K562 (cell line): ENCODE measurements around the gene NDUFAF8. TPM values are rescaled to one million over a fixed set of nuclear protein-coding genes. Genes with fewer than 3 reads are reported as not detected.

Experiments used
- ESRRA ChIP-seq: fragments of 450-650 bp; IDR thresholded peaks from 2 replicates; pipeline ENCODE4 v1.6.1; 2014; ENCODE audit warnings: low read depth, mild to moderate bottlenecking, moderate library complexity, borderline replicate concordance
- ESRRB ChIP-seq: fragments of 250-450 bp; sonication (Bioruptor Pico); IDR thresholded peaks from 2 replicates; pipeline ENCODE4 v1.5.0; 2020; ENCODE audit warnings: mild to moderate bottlenecking, moderate library complexity, borderline replicate concordance
- ETS1 ChIP-seq: conservative IDR thresholded peaks from 2 replicates; pipeline ENCODE4 v1.6.1; 2011; ENCODE audit warnings: low read depth, mild to moderate bottlenecking, low read length; ENCODE audit not compliant: control insufficient read depth
- HMGN3 ChIP-seq: IDR thresholded peaks from 2 replicates; pipeline ENCODE4 v1.6.1; 2011; ENCODE audit warnings: borderline replicate concordance, low read depth, mild to moderate bottlenecking, mixed read lengths, low read length; ENCODE audit not compliant: insufficient read length; ENCODE audit errors: extremely low read depth
- PHF8 ChIP-seq: fragments of 200-600 bp; sonication (generic); IDR thresholded peaks from 2 replicates; pipeline ENCODE4 v1.6.1; 2012; ENCODE audit warnings: mixed run types, mild to moderate bottlenecking, inconsistent platforms, low read length, moderate library complexity, borderline replicate concordance
- REST ChIP-seq, 2 experiments: fragments of 450-650 bp; formaldehyde crosslinking in 1 of 2; IDR thresholded peaks; 2 replicates each; pipeline versions ENCODE4 v1.4.0 to v1.6.1; 2014 to 2020; ENCODE audit warnings: mild to moderate bottlenecking in 2 of 2, borderline replicate concordance in 1 of 2, low read depth in 1 of 2
- RUNX1 ChIP-seq: sonication (generic); IDR thresholded peaks from 2 replicates; pipeline ENCODE4 v1.6.1; 2016; ENCODE audit warnings: antibody characterized with exemption, low read depth
- ZSCAN29 ChIP-seq: fragments of 450-650 bp; IDR thresholded peaks from 2 replicates; pipeline ENCODE4 v1.6.1; 2017
- polyA plus RNA-seq, 8 experiments: library from polyadenylated mRNA; depleted of rRNA in 4 of 8; stranded (reverse) in 5 of 8; unstranded in 3 of 8; fragments of >200 nt; fragmentation: Nextera tagmentation in 2 of 8; fragmentation: Illumina TruSeq in 1 of 8; extraction: Ambion mirVana in 2 of 8; extraction: Trizol in 1 of 8; gene quantifications; 2 replicates each; pipeline versions ENCODE4 v1.2.1 to v1.2.3, GENCODE V29; 2011 to 2014; ENCODE audit warnings: inconsistent platforms in 1 of 8, missing spikeins in 1 of 8
- total RNA-seq, 7 experiments: library from RNA; depleted of rRNA in 6 of 7; stranded (reverse); fragments of >200 nt in 6 of 7; fragmentation: Illumina TruSeq in 2 of 7; extraction: Trizol in 2 of 7; gene quantifications; 2 replicates each; pipeline versions ENCODE4 v1.2.1 to v1.2.3, GENCODE V29; 2011 to 2021; ENCODE audit warnings: low replicate concordance in 1 of 7

The NDUFAF8 gene
- total and polyA plus RNA-seq, 9 of the 15 experiments (the other 6 are each of a cell fraction or from before 2014, with no cell fraction given), result 13.5 to 144 (median 90.0) TPM

- TF ChIP-seq ESRRB (CRISPR knock-in tag), result no peak
- no peak for TF ChIP-seq ZSCAN29
- TF ChIP-seq RUNX1, result no peak
- no peak for TF ChIP-seq REST (IDR thresholded peaks at IDR 0.05; ENCODE audit: borderline replicate concordance)
- 0 out of 2 replicates have a peak, but pooled peaks have one; percentile 46 for TF ChIP-seq REST (CRISPR knock-in tag; IDR thresholded peaks at IDR 0.05; ENCODE audit: low read depth)
- TF ChIP-seq PHF8, result peak; percentile 55; the same call in 1 of the 2 replicates
- TF ChIP-seq ESRRA, result no peak
- TF ChIP-seq ETS1, result 0 out of 2 replicates have a peak, but pooled peaks have one; percentile 24
- TF ChIP-seq HMGN3, result peak; percentile 17
Measured at GRCh38 chr17:81222620-81222905, 16.6 kb upstream of the NDUFAF8 start (continued).
